HL-60 (cell line): ENCODE results near the gene MAP2K5.

Source experiments
- DNase-seq, 2 experiments: peaks; one replicate each; pipeline ENCODE4 v3.0.0-alpha.2; 2010 to 2020; ENCODE audit warnings: low read depth in 1 of 2, low spot score in 1 of 2
- H3K27ac ChIP-seq: fragments of 250-450 bp; sonication (Bioruptor Pico); replicated peaks from 2 replicates; pipeline ENCODE4 v1.5.1; 2020; ENCODE audit warnings: mild to moderate bottlenecking, moderate library complexity
- H3K27me3 ChIP-seq: fragments of 250-450 bp; sonication (Bioruptor Pico); 2 replicates; pipeline ENCODE4 v1.5.1; 2021; ENCODE audit warnings: mild to moderate bottlenecking, moderate library complexity; ENCODE audit not compliant: insufficient read depth, poor library complexity, severe bottlenecking
- H3K4me3 ChIP-seq: replicated peaks from 2 replicates; pipeline ENCODE4 v1.5.1; 2011; ENCODE audit warnings: mild to moderate bottlenecking, control low read depth, low read length; ENCODE audit not compliant: insufficient read depth
- GABPA ChIP-seq: IDR thresholded peaks from 2 replicates; pipeline ENCODE4 v1.6.1; 2012; ENCODE audit warnings: low read depth
- POLR2AphosphoS5 ChIP-seq: IDR thresholded peaks from 2 replicates; pipeline ENCODE4 v1.6.1; 2012; ENCODE audit warnings: low read depth
- REST ChIP-seq: IDR thresholded peaks from 2 replicates; pipeline ENCODE4 v1.6.1; 2012; ENCODE audit warnings: low read depth; ENCODE audit not compliant: insufficient replicate concordance
- SPI1 ChIP-seq: IDR thresholded peaks from 2 replicates; pipeline ENCODE4 v1.6.1; 2012; ENCODE audit warnings: low read depth, mild to moderate bottlenecking, borderline replicate concordance
- TF ChIP-seq, protein P1 (sequence below): IDR thresholded peaks from one replicate; pipeline ENCODE4 v1.5.1; 2011; ENCODE audit warnings: low read length, control low read depth, inconsistent platforms; ENCODE audit not compliant: insufficient read depth

MAP2K5 gene

DNA sequence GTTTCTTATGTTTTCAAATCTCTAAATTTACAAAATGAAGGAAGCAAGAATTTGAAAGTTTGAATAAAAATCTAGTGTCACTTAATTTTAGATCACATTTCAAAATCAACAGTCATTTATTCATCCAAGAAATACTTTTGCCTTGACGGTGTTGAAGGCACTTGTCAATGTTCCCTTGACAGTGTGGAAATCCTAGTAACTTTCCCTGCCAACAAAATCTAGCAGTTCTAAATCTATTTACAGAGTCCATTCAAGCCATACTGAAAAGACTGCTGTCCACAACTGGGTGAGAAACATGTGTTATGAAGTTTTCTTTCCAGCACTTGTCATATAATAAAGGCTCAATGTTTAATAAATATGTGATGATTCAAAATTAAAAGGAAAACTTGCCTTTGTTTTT lies 8.6 kb upstream of the MAP2K5 start:
- DNase-seq, result no peak
- TF ChIP-seq REST (no peak), POLR2AphosphoS5 (no peak), SPI1 (no peak)
- TF ChIP-seq, protein P1, sequence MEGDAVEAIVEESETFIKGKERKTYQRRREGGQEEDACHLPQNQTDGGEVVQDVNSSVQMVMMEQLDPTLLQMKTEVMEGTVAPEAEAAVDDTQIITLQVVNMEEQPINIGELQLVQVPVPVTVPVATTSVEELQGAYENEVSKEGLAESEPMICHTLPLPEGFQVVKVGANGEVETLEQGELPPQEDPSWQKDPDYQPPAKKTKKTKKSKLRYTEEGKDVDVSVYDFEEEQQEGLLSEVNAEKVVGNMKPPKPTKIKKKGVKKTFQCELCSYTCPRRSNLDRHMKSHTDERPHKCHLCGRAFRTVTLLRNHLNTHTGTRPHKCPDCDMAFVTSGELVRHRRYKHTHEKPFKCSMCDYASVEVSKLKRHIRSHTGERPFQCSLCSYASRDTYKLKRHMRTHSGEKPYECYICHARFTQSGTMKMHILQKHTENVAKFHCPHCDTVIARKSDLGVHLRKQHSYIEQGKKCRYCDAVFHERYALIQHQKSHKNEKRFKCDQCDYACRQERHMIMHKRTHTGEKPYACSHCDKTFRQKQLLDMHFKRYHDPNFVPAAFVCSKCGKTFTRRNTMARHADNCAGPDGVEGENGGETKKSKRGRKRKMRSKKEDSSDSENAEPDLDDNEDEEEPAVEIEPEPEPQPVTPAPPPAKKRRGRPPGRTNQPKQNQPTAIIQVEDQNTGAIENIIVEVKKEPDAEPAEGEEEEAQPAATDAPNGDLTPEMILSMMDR, result no peak
- no peak overlapping the region for H3K27ac ChIP-seq
- no peak overlapping the region for H3K4me3 ChIP-seq
- H3K27me3 ChIP-seq, result no peaks in the 10 kb centered on the region

GRCh38 chr15:67534360-67534759 lies 8.1 kb upstream of the MAP2K5 start:
- Histone ChIP-seq H3K4me3 (no peak overlapping the region), H3K27ac (no peak overlapping the region), H3K27me3 (no peaks in the 10 kb centered on the region)
- DNase-seq, result no peak
- TF ChIP-seq, protein P1, result no peak
- TF ChIP-seq SPI1 (no peak), GABPA (no peak), REST (no peak), POLR2AphosphoS5 (no peak)

- DNase-seq, result no peak
- Histone ChIP-seq H3K4me3 (no peak overlapping the region), H3K27me3 (no peaks in the 10 kb centered on the region), H3K27ac (no peak overlapping the region)
- TF ChIP-seq, protein P1, result no peak
- no peak for TF ChIP-seq SPI1
- no peak for TF ChIP-seq POLR2AphosphoS5
- TF ChIP-seq GABPA, result no peak
- no peak for TF ChIP-seq REST
These were observed 4.7 kb upstream of the MAP2K5 start for GRCh38 chr15:67537771-67538170.
